ENCODE data around the gene CNPY4. TPM values are rescaled to one million over a fixed set of nuclear protein-coding genes. Genes with fewer than 3 reads are reported as not detected.

CNPY4 gene, protein sequence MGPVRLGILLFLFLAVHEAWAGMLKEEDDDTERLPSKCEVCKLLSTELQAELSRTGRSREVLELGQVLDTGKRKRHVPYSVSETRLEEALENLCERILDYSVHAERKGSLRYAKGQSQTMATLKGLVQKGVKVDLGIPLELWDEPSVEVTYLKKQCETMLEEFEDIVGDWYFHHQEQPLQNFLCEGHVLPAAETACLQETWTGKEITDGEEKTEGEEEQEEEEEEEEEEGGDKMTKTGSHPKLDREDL
- total RNA-seq: 10 to 100 TPM in 3 of 4 donors, 1 to 10 TPM in 1; 7.5 to 15.9 (median 11.5) TPM

GRCh38 chr7:100119072-100119969, at the start of gene CNPY4, which contains the start of gene TAF6:
Gene CNPY4, plus strand, starts transcription at chr7:100119634. Its CDS starts 111 bp downstream, at chr7:100119745.
Gene TAF6, minus strand, starts transcription at chr7:100119358. Its CDS starts 5,149 bp downstream, at chr7:100114209.
- Histone ChIP-seq H3K36me3 (peaks cover 0 to 36% (median 0%) of the 10 kb centered on the region in 3 donors), H3K27ac (peak within 1 kb of the TSS; percentile 79 to 91 (median 84)), H3K4me3 (peak within 1 kb of the TSS; percentile 61 to 85 (median 69)), H3K27me3 (no peaks in the 10 kb centered on the region), H3K4me1 (peaks cover 0 to 29% (median 16%) of the 10 kb centered on the region in 4 donors), H3K9me3 (no peaks in the 10 kb centered on the region)
- WGBS, 2 donors: 0 to 1% methylated on average over 42 to 48 of the region's 49 CpGs
- DNase-seq (ENCODE audit: low spot score in 2 of 2): peak; percentile 88 to 91
- TF ChIP-seq POLR2A (IDR thresholded peaks at IDR 0.05) (peak; percentile 35 to 56), EP300 (IDR thresholded peaks at IDR 0.05) (peak; percentile 81 to 87)
- TF ChIP-seq, protein P1, sequence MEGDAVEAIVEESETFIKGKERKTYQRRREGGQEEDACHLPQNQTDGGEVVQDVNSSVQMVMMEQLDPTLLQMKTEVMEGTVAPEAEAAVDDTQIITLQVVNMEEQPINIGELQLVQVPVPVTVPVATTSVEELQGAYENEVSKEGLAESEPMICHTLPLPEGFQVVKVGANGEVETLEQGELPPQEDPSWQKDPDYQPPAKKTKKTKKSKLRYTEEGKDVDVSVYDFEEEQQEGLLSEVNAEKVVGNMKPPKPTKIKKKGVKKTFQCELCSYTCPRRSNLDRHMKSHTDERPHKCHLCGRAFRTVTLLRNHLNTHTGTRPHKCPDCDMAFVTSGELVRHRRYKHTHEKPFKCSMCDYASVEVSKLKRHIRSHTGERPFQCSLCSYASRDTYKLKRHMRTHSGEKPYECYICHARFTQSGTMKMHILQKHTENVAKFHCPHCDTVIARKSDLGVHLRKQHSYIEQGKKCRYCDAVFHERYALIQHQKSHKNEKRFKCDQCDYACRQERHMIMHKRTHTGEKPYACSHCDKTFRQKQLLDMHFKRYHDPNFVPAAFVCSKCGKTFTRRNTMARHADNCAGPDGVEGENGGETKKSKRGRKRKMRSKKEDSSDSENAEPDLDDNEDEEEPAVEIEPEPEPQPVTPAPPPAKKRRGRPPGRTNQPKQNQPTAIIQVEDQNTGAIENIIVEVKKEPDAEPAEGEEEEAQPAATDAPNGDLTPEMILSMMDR (IDR thresholded peaks at IDR 0.05): peak in 2 of 5 experiments; percentile 29 to 65

- DNase-seq (ENCODE audit: low spot score in 2 of 2): no peak
- TF ChIP-seq, protein P1 (IDR thresholded peaks at IDR 0.05): no peak
- no peak for TF ChIP-seq POLR2A (IDR thresholded peaks at IDR 0.05)
- no peak for TF ChIP-seq EP300 (IDR thresholded peaks at IDR 0.05)
- Histone ChIP-seq H3K27me3 (no peaks in the 10 kb centered on the region), H3K36me3 (peaks cover 18 to 98% (median 41%) of the 10 kb centered on the region in 3 donors), H3K4me1 (peaks cover 0 to 19% (median 0%) of the 10 kb centered on the region in 4 donors), H3K9me3 (peaks cover 0 to 30% (median 8%) of the 10 kb centered on the region in 4 donors), H3K27ac (no peak overlapping the region), H3K4me3 (no peak overlapping the region)
- 96 to 97% methylated on average over 5 of the region's 5 CpGs for WGBS, 2 donors
These were observed 49.4 kb upstream of the CNPY4 start for GRCh38 chr7:100069991-100070390.

DNA sequence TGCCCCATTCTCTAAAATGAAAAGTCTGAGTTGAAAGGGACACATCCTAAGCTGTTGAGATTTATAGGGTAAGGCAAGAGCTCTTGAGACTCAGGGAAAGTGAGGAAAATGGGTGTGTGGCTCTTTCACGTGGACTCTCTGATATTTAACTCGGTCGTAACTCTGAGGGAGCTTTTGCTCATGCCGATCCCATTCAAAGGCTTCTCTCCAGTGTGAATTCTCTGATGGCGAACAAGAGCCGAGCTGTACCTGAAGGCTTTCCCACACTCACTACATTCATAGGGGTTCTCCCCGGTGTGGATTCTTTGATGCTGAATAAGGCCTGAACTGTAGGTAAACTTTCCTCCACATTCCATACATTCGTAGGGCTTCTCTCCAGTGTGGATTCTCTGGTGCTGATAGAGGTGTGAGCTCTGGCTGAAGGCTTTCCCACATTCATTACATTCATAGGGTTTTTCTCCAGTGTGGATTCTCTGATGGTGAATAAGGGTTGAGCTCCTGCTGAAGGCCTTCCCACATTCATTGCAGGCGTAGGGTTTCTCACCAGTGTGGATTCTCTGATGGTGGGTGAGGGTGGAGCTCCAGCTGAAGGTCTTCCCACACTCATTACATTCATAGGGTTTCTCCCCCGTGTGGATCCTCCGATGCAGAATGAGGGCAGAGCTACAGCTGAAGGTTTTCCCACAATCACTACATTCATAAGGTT, 48.3 kb upstream of the CNPY4 start:
- no peak for DNase-seq (ENCODE audit: low spot score in 2 of 2)
- H3K36me3 ChIP-seq: peaks cover 18 to 99% (median 50%) of the 10 kb centered on the region in 3 donors

GRCh38 chr7:100072462-100072861, 47.0 kb upstream of the CNPY4 start:
- no peak for TF ChIP-seq EP300 (IDR thresholded peaks at IDR 0.05)
- TF ChIP-seq POLR2A (IDR thresholded peaks at IDR 0.05): no peak
- TF ChIP-seq, protein P1 (IDR thresholded peaks at IDR 0.05): no peak
- 96 to 98% methylated on average over 10 of the region's 10 CpGs for WGBS, 2 donors
- no peak overlapping the region for H3K4me3 ChIP-seq
- peaks cover 0 to 30% (median 8%) of the 10 kb centered on the region in 4 donors for H3K9me3 ChIP-seq
- H3K27ac ChIP-seq: no peak overlapping the region
- peaks cover 23 to 100% (median 61%) of the 10 kb centered on the region in 3 donors for H3K36me3 ChIP-seq
- no peaks in the 10 kb centered on the region for H3K27me3 ChIP-seq
- DNase-seq (ENCODE audit: low spot score in 2 of 2): no peak
- peaks cover 0 to 8% (median 0%) of the 10 kb centered on the region in 4 donors for H3K4me1 ChIP-seq

More for the DNA sequence above, 48.3 kb upstream of the CNPY4 start:
- 96 to 98% methylated on average over 11 of the region's 11 CpGs for WGBS, 2 donors
- H3K27me3 ChIP-seq: no peaks in the 10 kb centered on the region
- H3K27ac ChIP-seq: no peak overlapping the region
- peaks cover 0 to 7% (median 0%) of the 10 kb centered on the region in 4 donors for H3K4me1 ChIP-seq
- H3K4me3 ChIP-seq: no peak overlapping the region
- H3K9me3 ChIP-seq: peaks cover 0 to 30% (median 8%) of the 10 kb centered on the region in 4 donors
- TF ChIP-seq, protein P1 (IDR thresholded peaks at IDR 0.05): no peak
- TF ChIP-seq POLR2A (IDR thresholded peaks at IDR 0.05) (no peak), EP300 (IDR thresholded peaks at IDR 0.05) (no peak)
